Epithelial cell of proximal tubule (primary cell): ENCODE data around the gene RAB3B. TPM values are rescaled to one million over a fixed set of nuclear protein-coding genes. Genes with fewer than 3 reads are reported as not detected.

Experiments
- DNase-seq: peaks from one replicate; pipeline ENCODE4 v3.0.0-alpha.2; 2011; ENCODE audit warnings: low read depth
- H3K4me3 ChIP-seq: 2 replicates; pipeline ENCODE4 v1.5.1; 2011; ENCODE audit warnings: low read depth, mild to moderate bottlenecking, low read length
- CTCF ChIP-seq: conservative IDR thresholded peaks from 2 replicates; pipeline ENCODE4 v1.5.1; 2012; ENCODE audit warnings: low read depth, mild to moderate bottlenecking, low read length
- total RNA-seq: library from RNA; depleted of rRNA; stranded (reverse); fragments of >200 nt; gene quantifications from 2 replicates; pipeline ENCODE4 v1.2.3, GENCODE V29; 2015

RAB3B gene
- total RNA-seq, 1 donor from 2014 or later: 35.5 TPM

DNA sequence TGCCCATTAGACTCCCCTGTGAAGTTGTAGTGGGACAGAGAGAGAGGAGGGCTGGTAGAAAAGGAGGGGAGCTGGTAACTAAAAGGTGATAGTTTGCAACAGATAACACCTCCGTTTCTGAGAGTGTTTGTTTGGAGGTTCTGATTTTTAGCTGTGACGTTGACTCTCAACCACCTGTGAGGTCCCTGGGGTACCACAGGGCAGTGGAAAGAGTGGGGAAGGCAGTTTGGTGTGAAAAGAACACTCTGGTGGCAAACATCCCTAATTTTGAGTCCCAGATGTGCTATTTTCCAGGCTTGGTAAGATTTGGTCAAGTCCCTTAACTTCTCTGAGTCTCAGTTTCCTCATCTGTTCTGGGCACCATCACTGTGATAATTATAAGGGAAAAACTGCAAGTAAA lies 29.3 kb downstream of the RAB3B start:
- H3K4me3 ChIP-seq: no peak overlapping the region
- DNase-seq: no peak
- TF ChIP-seq CTCF: no peak

DNA sequence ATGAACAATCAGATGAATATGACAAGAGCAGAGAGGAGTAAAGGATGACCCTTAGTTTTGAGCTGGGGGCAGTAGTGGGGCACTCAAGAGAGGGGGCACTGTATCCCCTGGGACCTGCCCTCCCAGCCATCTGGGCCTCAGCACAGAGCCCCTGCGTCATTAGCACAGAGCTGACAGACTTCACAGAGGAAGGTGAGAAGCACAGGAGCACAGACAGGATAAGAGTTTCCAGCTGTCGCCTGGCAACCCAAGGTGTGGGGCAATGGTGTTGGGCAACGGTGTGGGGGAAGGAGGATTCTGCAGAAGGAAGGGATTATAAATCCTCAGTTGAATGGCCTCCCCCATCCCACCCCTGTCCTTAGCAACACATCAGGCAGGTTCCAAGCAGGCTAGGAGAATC lies 30.2 kb downstream of the RAB3B start:
- TF ChIP-seq CTCF: no peak
- no peak for DNase-seq
- H3K4me3 ChIP-seq: no peak overlapping the region

DNA sequence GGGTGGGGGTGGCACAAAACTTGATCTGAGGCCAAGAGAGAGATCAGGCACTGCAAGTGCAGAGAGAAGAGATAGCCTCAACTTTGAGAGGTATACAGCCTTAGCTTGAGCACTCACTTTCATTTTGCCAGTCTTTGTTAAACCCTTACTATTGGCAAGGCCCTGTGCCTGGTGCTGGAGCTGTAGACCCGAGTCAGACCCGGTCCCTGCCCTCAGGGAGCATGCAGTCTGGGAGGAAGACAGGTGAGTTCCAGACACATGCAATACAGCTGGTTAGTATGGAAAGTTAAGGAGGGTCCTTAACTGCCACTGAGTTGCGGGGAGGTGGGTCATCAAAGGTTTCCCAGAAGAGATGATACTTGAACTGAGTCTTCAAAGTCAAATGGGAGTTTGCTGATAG lies 31.7 kb downstream of the RAB3B start:
- DNase-seq: no peak
- no peak for TF ChIP-seq CTCF

GRCh38 chr1:51957618-51958017 lies 32.9 kb downstream of the RAB3B start:
- H3K4me3 ChIP-seq: no peak overlapping the region
- no peak for TF ChIP-seq CTCF
- DNase-seq: no peak

More for the DNA sequence above, 31.7 kb downstream of the RAB3B start:
- no peak overlapping the region for H3K4me3 ChIP-seq

GRCh38 chr1:51956528-51957509 lies 33.7 kb downstream of the RAB3B start:
- no peak for TF ChIP-seq CTCF
- no peak for DNase-seq
- H3K4me3 ChIP-seq: no peak overlapping the region

- no peak for DNase-seq
- no peak for TF ChIP-seq CTCF
- H3K4me3 ChIP-seq: no peak overlapping the region
Observed at GRCh38 chr1:51955797-51956527, 34.5 kb downstream of the RAB3B start.
